ENCODE measurements around the gene TTC7B.

DNA sequence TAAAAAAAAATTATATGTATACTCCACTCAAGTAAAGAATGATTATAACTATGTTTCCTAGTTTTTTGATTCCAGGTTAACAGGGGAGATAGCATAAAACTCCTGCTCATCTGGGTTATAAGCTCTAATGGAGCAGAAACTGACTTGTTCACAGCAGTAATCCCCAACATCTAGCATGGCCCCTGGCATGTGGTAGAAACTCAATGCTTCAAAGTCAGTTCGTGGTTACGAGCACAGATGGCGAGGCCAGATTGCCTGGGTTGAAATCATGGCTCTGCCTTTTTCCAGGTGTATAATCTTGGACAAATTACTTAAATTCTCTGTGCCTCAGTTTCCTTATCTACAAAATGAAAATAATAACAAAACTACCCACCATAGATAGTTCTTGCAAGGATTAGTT, 183.8 kb downstream of the TTC7B start:
- TF ChIP-seq, protein P1, sequence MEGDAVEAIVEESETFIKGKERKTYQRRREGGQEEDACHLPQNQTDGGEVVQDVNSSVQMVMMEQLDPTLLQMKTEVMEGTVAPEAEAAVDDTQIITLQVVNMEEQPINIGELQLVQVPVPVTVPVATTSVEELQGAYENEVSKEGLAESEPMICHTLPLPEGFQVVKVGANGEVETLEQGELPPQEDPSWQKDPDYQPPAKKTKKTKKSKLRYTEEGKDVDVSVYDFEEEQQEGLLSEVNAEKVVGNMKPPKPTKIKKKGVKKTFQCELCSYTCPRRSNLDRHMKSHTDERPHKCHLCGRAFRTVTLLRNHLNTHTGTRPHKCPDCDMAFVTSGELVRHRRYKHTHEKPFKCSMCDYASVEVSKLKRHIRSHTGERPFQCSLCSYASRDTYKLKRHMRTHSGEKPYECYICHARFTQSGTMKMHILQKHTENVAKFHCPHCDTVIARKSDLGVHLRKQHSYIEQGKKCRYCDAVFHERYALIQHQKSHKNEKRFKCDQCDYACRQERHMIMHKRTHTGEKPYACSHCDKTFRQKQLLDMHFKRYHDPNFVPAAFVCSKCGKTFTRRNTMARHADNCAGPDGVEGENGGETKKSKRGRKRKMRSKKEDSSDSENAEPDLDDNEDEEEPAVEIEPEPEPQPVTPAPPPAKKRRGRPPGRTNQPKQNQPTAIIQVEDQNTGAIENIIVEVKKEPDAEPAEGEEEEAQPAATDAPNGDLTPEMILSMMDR (conservative IDR thresholded peaks at IDR 0.05): no peak
- TF ChIP-seq ZFX (IDR thresholded peaks at IDR 0.05): no peak

Measured in C4-2B (cell line).